ENCODE data around the gene BCAN.

The BCAN gene

GRCh38 chr1:156670359-156670758 lies 28.4 kb downstream of the BCAN start:
- no peak for DNase-seq (ENCODE audit: low read depth)
- TF ChIP-seq, protein P1, sequence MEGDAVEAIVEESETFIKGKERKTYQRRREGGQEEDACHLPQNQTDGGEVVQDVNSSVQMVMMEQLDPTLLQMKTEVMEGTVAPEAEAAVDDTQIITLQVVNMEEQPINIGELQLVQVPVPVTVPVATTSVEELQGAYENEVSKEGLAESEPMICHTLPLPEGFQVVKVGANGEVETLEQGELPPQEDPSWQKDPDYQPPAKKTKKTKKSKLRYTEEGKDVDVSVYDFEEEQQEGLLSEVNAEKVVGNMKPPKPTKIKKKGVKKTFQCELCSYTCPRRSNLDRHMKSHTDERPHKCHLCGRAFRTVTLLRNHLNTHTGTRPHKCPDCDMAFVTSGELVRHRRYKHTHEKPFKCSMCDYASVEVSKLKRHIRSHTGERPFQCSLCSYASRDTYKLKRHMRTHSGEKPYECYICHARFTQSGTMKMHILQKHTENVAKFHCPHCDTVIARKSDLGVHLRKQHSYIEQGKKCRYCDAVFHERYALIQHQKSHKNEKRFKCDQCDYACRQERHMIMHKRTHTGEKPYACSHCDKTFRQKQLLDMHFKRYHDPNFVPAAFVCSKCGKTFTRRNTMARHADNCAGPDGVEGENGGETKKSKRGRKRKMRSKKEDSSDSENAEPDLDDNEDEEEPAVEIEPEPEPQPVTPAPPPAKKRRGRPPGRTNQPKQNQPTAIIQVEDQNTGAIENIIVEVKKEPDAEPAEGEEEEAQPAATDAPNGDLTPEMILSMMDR (IDR thresholded peaks at IDR 0.05; ENCODE audit: control insufficient read depth, extremely low read depth, insufficient read depth) = no peak
- no peak overlapping the region for H3K4me3 ChIP-seq (ENCODE audit: low read depth, low read length)

DNA sequence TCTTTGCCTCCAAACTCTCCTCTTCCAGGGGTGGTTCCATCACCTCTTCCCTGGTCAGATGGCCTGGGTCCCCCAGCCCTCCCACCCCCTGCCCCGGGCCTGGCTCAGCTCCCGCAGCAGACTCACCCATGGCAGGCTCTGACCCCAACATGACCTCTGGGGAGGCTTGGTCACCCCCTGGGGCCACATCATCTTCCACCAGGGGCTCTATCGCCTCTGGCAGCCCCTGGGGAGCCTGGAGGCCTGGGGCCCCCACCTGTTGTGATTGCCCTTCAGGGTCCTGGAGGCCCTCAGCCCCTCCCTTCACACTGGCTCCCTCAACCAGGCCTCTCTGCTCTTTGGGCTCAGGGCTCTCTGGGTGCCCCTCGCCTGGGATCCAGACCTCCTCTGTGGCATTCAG lies 28.9 kb downstream of the BCAN start:
- H3K4me3 ChIP-seq (ENCODE audit: low read depth, low read length) = no peak overlapping the region
- TF ChIP-seq, protein P1 (IDR thresholded peaks at IDR 0.05; ENCODE audit: control insufficient read depth, extremely low read depth, insufficient read depth) = no peak
- DNase-seq (ENCODE audit: low read depth) = no peak

GRCh38 chr1:156671804-156672203 lies 29.9 kb downstream of the BCAN start:
- no peak for DNase-seq (ENCODE audit: low read depth)
- TF ChIP-seq, protein P1 (IDR thresholded peaks at IDR 0.05; ENCODE audit: control insufficient read depth, extremely low read depth, insufficient read depth) = no peak
- H3K4me3 ChIP-seq (ENCODE audit: low read depth, low read length) = no peak overlapping the region

DNA sequence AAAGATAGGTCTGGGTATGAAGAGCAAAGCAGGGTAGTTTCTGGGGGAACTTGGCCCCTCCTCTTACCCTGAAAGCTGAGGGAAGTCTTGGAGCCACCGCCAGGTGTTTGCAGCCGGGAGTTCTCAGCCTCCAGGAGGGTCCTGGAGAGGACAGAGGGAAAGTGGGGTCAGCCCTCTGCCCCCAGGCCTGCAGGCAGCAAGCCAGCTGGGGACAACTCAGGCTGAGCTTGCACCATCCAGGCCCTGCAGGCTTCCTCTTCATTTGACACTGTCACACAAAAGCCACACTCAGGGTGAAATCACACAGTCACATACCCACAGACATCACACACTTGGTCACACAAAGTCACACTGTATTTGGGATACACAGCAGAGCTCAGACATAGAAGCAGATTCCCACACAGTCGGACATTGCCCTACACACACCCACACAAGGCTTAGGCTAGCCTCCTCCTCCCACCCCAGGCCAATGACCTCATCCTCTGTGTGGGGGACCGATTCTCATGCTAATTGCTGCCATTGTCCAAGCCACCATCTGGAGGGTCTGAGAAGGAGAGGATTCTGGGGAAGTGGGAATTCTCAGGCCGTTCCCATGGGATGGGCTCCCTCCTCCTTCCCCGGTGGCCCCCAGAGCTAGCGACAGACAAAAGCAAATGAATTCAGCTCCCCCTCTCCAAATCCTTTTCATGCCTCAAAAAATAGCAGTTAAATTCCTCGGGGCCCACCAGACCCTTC lies 31.6 kb downstream of the BCAN start:
- no peak for DNase-seq (ENCODE audit: low read depth)
- H3K4me3 ChIP-seq (ENCODE audit: low read depth, low read length) = no peak overlapping the region
- TF ChIP-seq, protein P1 (IDR thresholded peaks at IDR 0.05; ENCODE audit: control insufficient read depth, extremely low read depth, insufficient read depth) = no peak

GRCh38 chr1:156675210-156676113 lies 33.5 kb downstream of the BCAN start:
- no peak overlapping the region for H3K4me3 ChIP-seq (ENCODE audit: low read depth, low read length)
- TF ChIP-seq, protein P1 (IDR thresholded peaks at IDR 0.05; ENCODE audit: control insufficient read depth, extremely low read depth, insufficient read depth) = no peak
- DNase-seq (ENCODE audit: low read depth) = no peak

DNA sequence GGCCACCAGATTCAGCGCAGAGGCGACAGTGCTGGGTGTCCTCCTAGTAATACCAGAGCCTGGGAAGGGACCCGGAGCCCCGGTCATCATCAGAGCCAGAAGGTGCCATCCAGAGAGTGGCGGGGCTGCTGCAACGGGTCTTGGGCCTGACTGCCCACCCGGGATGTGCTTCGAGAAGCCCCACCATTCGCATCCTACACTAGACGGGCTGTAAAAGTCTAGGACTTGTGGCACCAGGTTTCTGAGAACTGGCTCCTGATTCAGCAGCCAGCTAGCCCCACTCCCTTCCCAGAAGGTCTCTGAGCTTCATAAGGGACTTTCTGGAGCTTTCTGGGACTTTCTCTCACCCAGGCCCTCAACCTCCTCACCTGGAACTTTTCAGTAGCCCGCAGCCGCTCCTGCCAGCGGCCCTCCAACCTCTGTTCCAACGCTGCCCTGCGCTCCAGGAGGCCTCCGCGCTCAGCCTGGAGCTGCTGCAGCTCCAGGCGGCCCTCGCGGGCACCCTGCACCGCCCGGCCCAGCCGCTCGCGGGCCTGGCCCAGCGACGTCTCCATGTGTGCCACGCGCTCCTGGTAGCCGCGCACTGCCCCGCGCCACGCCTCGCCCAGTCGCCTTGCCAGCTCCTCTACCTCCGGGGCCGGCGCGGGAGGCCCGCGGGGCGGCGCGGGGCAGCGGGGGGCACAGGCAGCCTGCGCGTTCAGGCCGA lies 34.4 kb downstream of the BCAN start:
- no peak for DNase-seq (ENCODE audit: low read depth)
- TF ChIP-seq, protein P1 (IDR thresholded peaks at IDR 0.05; ENCODE audit: control insufficient read depth, extremely low read depth, insufficient read depth) = no peak
- H3K4me3 ChIP-seq (ENCODE audit: low read depth, low read length) = no peak overlapping the region
